Epithelial cell of proximal tubule (primary cell): ENCODE results near the gene XBP1. TPM values are rescaled to one million over a fixed set of nuclear protein-coding genes. Genes with fewer than 3 reads are reported as not detected.

Experiments used
- DNase-seq: peaks from one replicate; pipeline ENCODE4 v3.0.0-alpha.2; 2011; ENCODE audit warnings: low read depth
- H3K4me3 ChIP-seq: 2 replicates; pipeline ENCODE4 v1.5.1; 2011; ENCODE audit warnings: low read depth, mild to moderate bottlenecking, low read length
- CTCF ChIP-seq: conservative IDR thresholded peaks from 2 replicates; pipeline ENCODE4 v1.5.1; 2012; ENCODE audit warnings: low read depth, mild to moderate bottlenecking, low read length
- total RNA-seq: library from RNA; depleted of rRNA; stranded (reverse); fragments of >200 nt; gene quantifications from 2 replicates; pipeline ENCODE4 v1.2.3, GENCODE V29; 2015

The XBP1 gene
- total RNA-seq, 1 donor from 2014 or later: 153 TPM

- DNase-seq: no peak
- H3K4me3 ChIP-seq: no peak overlapping the region
- TF ChIP-seq CTCF: no peak
These were observed 8.4 kb downstream of the XBP1 start for GRCh38 chr22:28791841-28792490.

DNA sequence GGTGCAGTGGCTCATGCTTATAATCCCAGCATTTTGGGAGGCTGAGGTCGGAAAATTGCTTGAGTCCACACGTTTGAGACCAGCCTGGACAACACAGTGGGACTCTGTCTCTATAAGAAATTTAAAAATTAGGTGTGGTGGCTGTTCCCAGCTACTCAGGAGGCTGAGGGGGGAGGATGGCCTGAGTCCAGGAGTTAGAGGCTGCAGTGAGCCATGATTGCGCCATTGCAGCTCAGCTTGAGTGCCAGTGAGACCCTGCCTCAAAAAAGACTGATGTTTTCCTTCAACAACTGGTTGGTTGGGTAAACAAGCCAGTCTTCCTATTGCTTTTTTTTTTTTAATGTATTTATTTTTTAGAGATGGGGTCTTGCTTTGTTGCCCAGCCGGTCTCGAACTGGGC, 9.2 kb downstream of the XBP1 start:
- TF ChIP-seq CTCF: no peak
- DNase-seq: no peak
- H3K4me3 ChIP-seq: no peak overlapping the region

DNA sequence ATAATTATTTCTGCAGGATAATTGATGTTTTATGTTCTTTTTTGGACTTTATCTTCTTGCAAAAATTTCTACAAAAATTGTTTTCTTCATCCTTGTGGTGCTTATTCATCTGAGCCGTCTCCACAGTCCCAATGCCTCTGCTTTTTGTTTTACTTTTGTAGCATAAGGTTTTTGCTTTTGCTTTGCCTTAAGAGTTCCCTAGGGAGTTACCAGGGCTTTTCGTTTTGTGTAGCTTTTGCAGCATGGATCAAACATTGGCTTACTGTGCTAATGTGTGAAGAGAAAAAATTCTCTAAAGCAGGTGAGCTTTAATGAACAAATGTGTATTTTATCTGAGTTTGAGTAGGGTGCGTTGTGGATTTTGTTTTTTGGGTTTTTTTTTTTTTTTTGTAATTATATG, 11.8 kb downstream of the XBP1 start:
- H3K4me3 ChIP-seq: no peak overlapping the region
- TF ChIP-seq CTCF: no peak
- no peak for DNase-seq

DNA sequence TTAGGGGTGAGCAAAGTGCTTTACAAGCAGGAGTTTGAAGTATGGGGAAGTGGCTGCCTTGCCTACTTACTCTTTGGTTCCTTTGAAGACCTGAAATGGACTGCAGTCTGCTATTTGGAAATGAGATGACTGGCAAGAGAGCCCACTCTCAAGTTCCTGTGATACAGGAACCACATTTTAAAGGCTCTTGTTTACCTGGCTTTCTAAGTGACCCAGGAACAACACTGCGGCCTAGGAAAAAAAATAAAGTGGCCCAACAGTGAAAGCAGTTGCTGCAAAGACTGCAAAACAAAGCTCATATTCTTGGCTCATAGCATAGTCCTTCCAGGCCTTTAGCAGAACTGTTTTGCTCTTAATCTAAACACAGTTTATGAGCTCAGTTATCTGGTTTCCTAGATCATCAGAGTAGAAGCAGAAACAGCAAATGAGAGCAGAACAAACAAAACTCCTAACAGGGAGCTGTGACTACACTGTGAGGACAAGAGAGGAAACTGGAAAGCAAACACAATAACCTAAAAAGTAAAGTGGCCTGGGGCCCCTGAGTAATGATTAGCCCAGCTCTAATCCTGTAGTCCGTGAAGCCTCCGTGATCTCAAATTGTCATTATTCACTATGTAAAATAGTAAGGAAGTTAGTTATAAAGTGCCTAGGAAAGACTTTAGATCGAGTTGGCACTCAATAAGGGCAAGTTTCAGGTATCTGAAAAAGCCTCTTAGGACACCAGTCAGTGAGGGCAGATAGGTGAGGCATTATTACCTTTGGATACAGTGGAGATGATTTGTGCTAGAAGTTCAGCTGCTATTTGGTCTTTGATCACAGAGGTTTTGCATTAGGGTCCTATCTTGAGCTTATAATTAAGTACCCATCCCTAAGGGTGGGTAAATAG, 16.3 kb downstream of the XBP1 start:
- H3K4me3 ChIP-seq: no peak overlapping the region
- no peak for DNase-seq
- TF ChIP-seq CTCF: no peak

DNA sequence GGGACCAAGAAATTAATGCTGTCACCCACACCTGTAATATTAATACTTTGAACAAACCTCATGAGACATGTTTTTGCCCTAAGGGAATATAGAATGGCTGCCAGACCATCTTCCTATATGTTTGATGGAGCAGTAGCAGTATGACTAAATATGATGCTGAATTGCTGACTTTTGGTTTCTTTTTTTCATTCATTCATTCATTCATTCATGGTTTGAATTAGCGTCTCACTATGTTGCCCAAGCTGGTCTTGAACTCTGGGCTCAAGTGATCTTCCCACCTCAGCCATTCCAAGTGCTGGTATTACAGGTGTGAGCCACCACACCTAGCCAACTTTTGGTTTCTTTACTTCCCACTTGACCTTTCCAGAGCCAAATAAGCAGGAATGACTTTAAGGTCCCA, 20.1 kb downstream of the XBP1 start:
- TF ChIP-seq CTCF: no peak
- DNase-seq: no peak
- H3K4me3 ChIP-seq: no peak overlapping the region

DNA sequence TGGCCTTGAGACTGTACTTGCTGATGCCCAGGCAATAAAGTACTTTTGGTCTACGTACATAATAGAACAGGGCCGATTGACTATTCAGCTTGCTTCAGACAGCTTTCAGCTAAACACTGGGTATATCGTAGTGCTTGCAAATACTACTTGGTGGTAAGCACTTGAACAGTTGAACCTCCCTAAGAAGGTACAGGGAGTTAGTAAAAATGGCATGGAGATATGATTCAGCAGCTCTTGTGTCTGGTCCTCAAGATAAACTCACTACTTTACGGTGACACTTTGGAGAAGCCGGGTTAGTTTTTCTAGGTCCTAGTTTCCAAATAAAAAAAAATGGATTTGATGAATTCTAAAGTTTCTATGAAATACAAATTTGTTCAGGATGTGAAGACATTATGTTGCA, 20.5 kb downstream of the XBP1 start:
- TF ChIP-seq CTCF: no peak
- H3K4me3 ChIP-seq: no peak overlapping the region
- DNase-seq: no peak

DNA sequence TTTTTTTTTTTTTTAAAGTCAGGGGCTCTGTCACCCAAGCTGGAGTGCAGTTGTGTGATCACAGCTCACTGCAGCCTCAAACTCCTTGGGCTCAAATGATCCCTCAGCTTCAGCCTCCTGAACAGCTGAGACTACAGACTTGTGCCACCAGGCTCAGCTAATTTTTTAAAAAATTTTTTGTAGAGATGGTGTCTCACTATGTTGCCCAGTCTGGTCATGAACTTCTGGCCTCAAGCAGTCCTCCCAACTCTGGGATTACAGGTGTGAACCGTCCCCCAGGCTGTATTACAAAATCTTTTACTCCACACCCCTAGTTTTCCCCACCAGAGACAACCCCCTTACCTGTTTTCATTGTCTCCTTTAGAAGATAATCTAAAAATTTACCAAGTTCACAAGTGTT, 26.0 kb downstream of the XBP1 start:
- DNase-seq: no peak
- TF ChIP-seq CTCF: no peak
- H3K4me3 ChIP-seq: no peak overlapping the region
